Measurements from ENCODE around the gene CRADD.

DNA sequence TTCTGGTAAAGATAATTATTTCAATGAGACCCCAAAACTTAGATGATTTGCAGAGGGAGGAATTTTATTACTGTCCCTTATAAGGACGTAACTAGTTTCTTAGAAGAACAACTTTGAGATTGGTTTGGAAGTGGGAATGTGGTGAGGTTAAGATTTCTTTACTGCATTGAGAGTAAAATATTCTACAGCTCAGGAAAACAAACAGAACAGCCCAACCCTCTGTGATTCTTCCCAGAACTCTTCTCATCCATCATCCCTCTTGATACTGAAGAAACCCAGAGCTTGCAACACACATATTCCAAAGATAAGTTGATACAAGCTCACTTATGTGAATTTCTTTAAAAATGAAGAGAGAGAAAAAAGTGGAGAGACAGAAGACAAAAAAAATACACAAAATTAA, 234.2 kb downstream of the CRADD start:
- TF ChIP-seq, protein P1, sequence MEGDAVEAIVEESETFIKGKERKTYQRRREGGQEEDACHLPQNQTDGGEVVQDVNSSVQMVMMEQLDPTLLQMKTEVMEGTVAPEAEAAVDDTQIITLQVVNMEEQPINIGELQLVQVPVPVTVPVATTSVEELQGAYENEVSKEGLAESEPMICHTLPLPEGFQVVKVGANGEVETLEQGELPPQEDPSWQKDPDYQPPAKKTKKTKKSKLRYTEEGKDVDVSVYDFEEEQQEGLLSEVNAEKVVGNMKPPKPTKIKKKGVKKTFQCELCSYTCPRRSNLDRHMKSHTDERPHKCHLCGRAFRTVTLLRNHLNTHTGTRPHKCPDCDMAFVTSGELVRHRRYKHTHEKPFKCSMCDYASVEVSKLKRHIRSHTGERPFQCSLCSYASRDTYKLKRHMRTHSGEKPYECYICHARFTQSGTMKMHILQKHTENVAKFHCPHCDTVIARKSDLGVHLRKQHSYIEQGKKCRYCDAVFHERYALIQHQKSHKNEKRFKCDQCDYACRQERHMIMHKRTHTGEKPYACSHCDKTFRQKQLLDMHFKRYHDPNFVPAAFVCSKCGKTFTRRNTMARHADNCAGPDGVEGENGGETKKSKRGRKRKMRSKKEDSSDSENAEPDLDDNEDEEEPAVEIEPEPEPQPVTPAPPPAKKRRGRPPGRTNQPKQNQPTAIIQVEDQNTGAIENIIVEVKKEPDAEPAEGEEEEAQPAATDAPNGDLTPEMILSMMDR (IDR thresholded peaks at IDR 0.05): no peak
- no peak for TF ChIP-seq EZH2 (IDR thresholded peaks at IDR 0.05; ENCODE audit: borderline replicate concordance, insufficient read depth, low read depth, low read length, poor library complexity, severe bottlenecking)
